ENCODE results near the gene POPDC3.

POPDC3 gene

GRCh38 chr6:105109955-105110895 is 69.6 kb downstream of the POPDC3 start:
- no peak for DNase-seq (ENCODE audit: extremely low read depth, low read depth)
- no peak for TF ChIP-seq CTCF (IDR thresholded peaks at IDR 0.05; ENCODE audit: low read depth, low read length)

- no peak for DNase-seq (ENCODE audit: extremely low read depth, low read depth)
- no peak for TF ChIP-seq CTCF (IDR thresholded peaks at IDR 0.05; ENCODE audit: low read depth, low read length)
Measured at GRCh38 chr6:105108631-105109262, 71.1 kb downstream of the POPDC3 start.

All from AG09319 (cell line).